CD4-positive, CD25-positive, alpha-beta regulatory T cell (primary cell): Measurements from ENCODE around the gene VSTM2B. TPM values are rescaled to one million over a fixed set of nuclear protein-coding genes. Genes with fewer than 3 reads are reported as not detected.
A peak's percentile ranks its signal among the peaks of the same experiment; 100 is the strongest.

ENCODE experiments used
- ATAC-seq, 2 donors: fragments of 150-1000 bp; cut with Tn5 transposase; one replicate each; pipeline ENCODE4 v1.10.0; 2021; ENCODE audit warnings: low read depth in 2 of 2, moderate number of reproducible peaks in 2 of 2, moderate library complexity in 1 of 2
- DNase-seq, 3 donors: peaks; one replicate each; pipeline versions ENCODE4 v3.0.0 to v3.0.0-alpha.2; 2012 to 2022; ENCODE audit warnings: mixed read lengths in 1 of 3
- H3K27ac ChIP-seq: one replicate; pipeline ENCODE4 v1.7.0; 2013; ENCODE audit warnings: mild to moderate bottlenecking, low read length; ENCODE audit not compliant: insufficient read depth, poor library complexity, severe bottlenecking
- H3K27me3 ChIP-seq: one replicate; pipeline ENCODE4 v1.7.0; 2013; ENCODE audit warnings: low read length; ENCODE audit not compliant: control insufficient read depth, insufficient read depth
- H3K36me3 ChIP-seq: one replicate; pipeline ENCODE4 v1.7.0; 2013; ENCODE audit warnings: mild to moderate bottlenecking, low read length, moderate library complexity; ENCODE audit not compliant: control insufficient read depth, insufficient read depth
- H3K4me1 ChIP-seq: 2 replicates; pipeline ENCODE4 v1.7.0; 2013; ENCODE audit warnings: mild to moderate bottlenecking, low read length; ENCODE audit not compliant: insufficient read depth, control insufficient read depth, poor library complexity, severe bottlenecking
- H3K4me3 ChIP-seq: one replicate; pipeline ENCODE4 v1.7.0; 2013; ENCODE audit warnings: low read depth, mild to moderate bottlenecking, low read length, moderate library complexity
- H3K9me3 ChIP-seq, 2 experiments: 1 replicate in 1 of 2; 2 replicates in 1 of 2; pipeline ENCODE4 v1.7.0; 2013; ENCODE audit warnings: low read length in 2 of 2, mild to moderate bottlenecking in 1 of 2, moderate library complexity in 1 of 2; ENCODE audit not compliant: control insufficient read depth in 2 of 2
- H3K27ac Mint-ChIP-seq, 3 donors: one replicate each; pipeline ENCODE4 v1.8.0; 2020 to 2022; ENCODE audit warnings: mild to moderate bottlenecking in 3 of 3, mixed read lengths in 3 of 3, moderate library complexity in 2 of 3
- H3K27me3 Mint-ChIP-seq: one replicate; pipeline ENCODE4 v1.8.0; 2022; ENCODE audit warnings: mild to moderate bottlenecking, mixed read lengths
- H3K36me3 Mint-ChIP-seq: one replicate; pipeline ENCODE4 v1.8.0; 2020; ENCODE audit warnings: mixed read lengths
- H3K4me1 Mint-ChIP-seq, 4 donors: one replicate each; pipeline ENCODE4 v1.8.0; 2020 to 2022; ENCODE audit warnings: mixed read lengths in 4 of 4, mild to moderate bottlenecking in 1 of 4
- H3K4me3 Mint-ChIP-seq, 4 donors: one replicate each; pipeline ENCODE4 v1.8.0; 2020 to 2022; ENCODE audit warnings: mild to moderate bottlenecking in 4 of 4, mixed read lengths in 4 of 4, moderate library complexity in 3 of 4
- H3K9me3 Mint-ChIP-seq, 7 donors: one replicate each; pipeline ENCODE4 v1.8.0; 2020 to 2022; ENCODE audit warnings: mixed read lengths in 7 of 7, mild to moderate bottlenecking in 3 of 7, moderate library complexity in 2 of 7
- polyA plus RNA-seq, 4 donors: library from polyadenylated mRNA; unstranded; fragments of 300-500 nt; fragmentation: Illumina TruSeq; gene quantifications; one replicate each; pipeline ENCODE4 v1.2.3, GENCODE V29; 2021
- total RNA-seq: library from RNA; stranded (reverse); gene quantifications from one replicate; pipeline ENCODE4 v1.2.3, GENCODE V29; 2022

Gene VSTM2B
- total and polyA plus RNA-seq, 5 donors from 2014 or later: not detected

DNA sequence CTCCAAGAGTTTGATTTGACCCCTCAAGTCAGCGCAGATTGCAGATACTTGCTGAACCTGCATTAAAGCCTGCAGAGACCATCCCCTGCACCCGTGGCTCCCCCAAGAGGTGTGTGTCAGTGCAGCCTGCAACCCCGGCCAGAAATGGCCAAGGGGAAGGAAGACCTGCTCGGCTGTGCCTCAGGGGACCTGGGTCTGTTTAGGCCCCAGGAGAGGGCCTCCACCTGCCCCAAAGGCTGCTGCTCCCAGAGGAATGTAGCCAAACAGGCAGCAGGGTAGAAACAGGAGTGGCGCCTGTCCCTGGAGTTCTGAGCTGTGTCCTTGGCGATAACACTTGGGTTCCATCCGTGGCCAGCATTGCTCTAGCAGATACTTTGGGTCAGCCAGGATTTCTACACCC is 88.3 kb downstream of the VSTM2B start:
- Histone ChIP-seq H3K9me3 (no peaks in the 10 kb centered on the region), H3K36me3 (peaks cover 62% of the 10 kb centered on the region), H3K27ac (no peak overlapping the region), H3K27me3 (no peaks in the 10 kb centered on the region), H3K4me3 (no peak overlapping the region), H3K4me1 (peaks cover 11% of the 10 kb centered on the region)
- H3K9me3 Mint-ChIP-seq: no peaks in the 10 kb centered on the region
- no peak for DNase-seq
- peak overlapping the region in 2 of 3 donors; percentile 52 to 54 for H3K27ac Mint-ChIP-seq
- H3K27me3 Mint-ChIP-seq: no peaks in the 10 kb centered on the region
- peaks cover 2 to 18% (median 11%) of the 10 kb centered on the region in 4 donors for H3K4me1 Mint-ChIP-seq
- H3K36me3 Mint-ChIP-seq: peaks cover 33% of the 10 kb centered on the region
- no peak for ATAC-seq
- H3K4me3 Mint-ChIP-seq: no peak overlapping the region

Other genes with a start within 250 kb of the VSTM2B start
- gene POP4, start 80.3 kb downstream of the VSTM2B start, total RNA-seq: 64.3 TPM
- 100 to 1,000 TPM; 162 to 202 (median 190) TPM for gene POP4, start 80.3 kb downstream of the VSTM2B start, polyA plus RNA-seq
- gene PLEKHF1, start 139.5 kb downstream of the VSTM2B start, total RNA-seq: 21.0 TPM
- gene PLEKHF1, start 139.5 kb downstream of the VSTM2B start, polyA plus RNA-seq: 10 to 100 TPM; 23.5 to 49.3 (median 35.2) TPM
- 22.8 TPM for gene C19orf12, start 189.3 kb downstream of the VSTM2B start, total RNA-seq
- gene C19orf12, start 189.3 kb downstream of the VSTM2B start, polyA plus RNA-seq: 10 to 100 TPM; 28.3 to 33.7 (median 31.0) TPM